ENCODE data around the gene SH2D4B. TPM values are rescaled to one million over a fixed set of nuclear protein-coding genes. Genes with fewer than 3 reads are reported as not detected.

The SH2D4B gene
- total RNA-seq, 1 experiment from 2014 or later, result 0.07 TPM

GRCh38 chr10:80504897-80505465 lies 32.7 kb upstream of the SH2D4B start:
- Histone ChIP-seq H2BK120ac (ENCODE audit: low read depth, low read length, poor library complexity, severe bottlenecking) (no peak overlapping the region), H3K79me2 (ENCODE audit: insufficient read depth, low read length) (no peaks in the 10 kb centered on the region), H3K56ac (ENCODE audit: insufficient read length, low read depth, low read length) (no peak overlapping the region), H2AFZ (ENCODE audit: low read length) (no peak overlapping the region), H3K14ac (ENCODE audit: insufficient read depth, low read length) (no peak overlapping the region), H4K20me1 (ENCODE audit: control insufficient read depth, insufficient read depth, insufficient read length) (no peaks in the 10 kb centered on the region), H2BK20ac (ENCODE audit: low read depth, low read length, poor library complexity, severe bottlenecking) (no peak overlapping the region), H3K23ac (ENCODE audit: insufficient read length, low read depth, low read length) (no peak overlapping the region), H3K79me1 (ENCODE audit: insufficient read depth, low read depth, low read length, poor library complexity, severe bottlenecking) (no peaks in the 10 kb centered on the region), H3K23me2 (ENCODE audit: insufficient read length, low read depth, low read length, poor library complexity, severe bottlenecking) (no peaks in the 10 kb centered on the region), H2BK15ac (ENCODE audit: low read depth, low read length) (no peak overlapping the region), H4K91ac (ENCODE audit: insufficient read length, low read depth, low read length) (no peak overlapping the region), H3K9me3 (ENCODE audit: control insufficient read depth, low read depth, low read length) (no peaks in the 10 kb centered on the region), H3K27ac (ENCODE audit: insufficient read length, low read depth, low read length) (no peak overlapping the region), H3K4ac (ENCODE audit: low read depth, low read length) (no peak overlapping the region), H3K4me1 (ENCODE audit: insufficient read depth, low read length) (peaks cover 4% of the 10 kb centered on the region; the same call in 1 of the 2 replicates), H4K8ac (replicated peaks; ENCODE audit: insufficient read length, low read depth, low read length) (no peak overlapping the region), H3T11ph (ENCODE audit: low read length) (no peak overlapping the region), H3K9ac (ENCODE audit: extremely low read depth, insufficient read length, low read length) (no peak overlapping the region), H3K18ac (ENCODE audit: insufficient read length, low read depth, low read length) (no peak overlapping the region), H2AK5ac (ENCODE audit: insufficient read length, low read length) (no peak overlapping the region), H3K27me3 (ENCODE audit: insufficient read depth, low read length) (no peaks in the 10 kb centered on the region), H4K5ac (ENCODE audit: insufficient read length, low read depth, low read length) (no peak overlapping the region), H2BK5ac (ENCODE audit: insufficient read length, low read length) (no peak overlapping the region), H2BK12ac (ENCODE audit: insufficient read length, low read depth, low read length) (no peak overlapping the region), H3K4me2 (ENCODE audit: insufficient read depth, insufficient read length, low read length) (no peak overlapping the region)
- no peak for DNase-seq
- Mint-ChIP-seq H3K4me1 (peaks cover 37 to 46% of the 10 kb centered on the region in 2 experiments), H3K4me3 (no peak overlapping the region), H3K36me3 (ENCODE audit: insufficient read depth in 1 of 3, low read depth in 3 of 3) (peaks cover 6 to 18% (median 11%) of the 10 kb centered on the region in 3 experiments; a peak in 5 of 7 replicates), H3K9me3 (no peaks in the 10 kb centered on the region), H3K27me3 (ENCODE audit: low read depth) (no peaks in the 10 kb centered on the region), H3K27ac (peak overlapping the region in 1 of 3 experiments; percentile 75; a peak in 2 of 7 replicates)
- TF ChIP-seq, protein P1, sequence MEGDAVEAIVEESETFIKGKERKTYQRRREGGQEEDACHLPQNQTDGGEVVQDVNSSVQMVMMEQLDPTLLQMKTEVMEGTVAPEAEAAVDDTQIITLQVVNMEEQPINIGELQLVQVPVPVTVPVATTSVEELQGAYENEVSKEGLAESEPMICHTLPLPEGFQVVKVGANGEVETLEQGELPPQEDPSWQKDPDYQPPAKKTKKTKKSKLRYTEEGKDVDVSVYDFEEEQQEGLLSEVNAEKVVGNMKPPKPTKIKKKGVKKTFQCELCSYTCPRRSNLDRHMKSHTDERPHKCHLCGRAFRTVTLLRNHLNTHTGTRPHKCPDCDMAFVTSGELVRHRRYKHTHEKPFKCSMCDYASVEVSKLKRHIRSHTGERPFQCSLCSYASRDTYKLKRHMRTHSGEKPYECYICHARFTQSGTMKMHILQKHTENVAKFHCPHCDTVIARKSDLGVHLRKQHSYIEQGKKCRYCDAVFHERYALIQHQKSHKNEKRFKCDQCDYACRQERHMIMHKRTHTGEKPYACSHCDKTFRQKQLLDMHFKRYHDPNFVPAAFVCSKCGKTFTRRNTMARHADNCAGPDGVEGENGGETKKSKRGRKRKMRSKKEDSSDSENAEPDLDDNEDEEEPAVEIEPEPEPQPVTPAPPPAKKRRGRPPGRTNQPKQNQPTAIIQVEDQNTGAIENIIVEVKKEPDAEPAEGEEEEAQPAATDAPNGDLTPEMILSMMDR (conservative IDR thresholded peaks at IDR 0.05), result no peak
- WGBS (ENCODE audit: extremely low coverage, insufficient read length, low lambda C conversion rate), result no CpG with 5 or more reads among the region's 5 CpGs
